ENCODE data around the gene NQO1.

DNA sequence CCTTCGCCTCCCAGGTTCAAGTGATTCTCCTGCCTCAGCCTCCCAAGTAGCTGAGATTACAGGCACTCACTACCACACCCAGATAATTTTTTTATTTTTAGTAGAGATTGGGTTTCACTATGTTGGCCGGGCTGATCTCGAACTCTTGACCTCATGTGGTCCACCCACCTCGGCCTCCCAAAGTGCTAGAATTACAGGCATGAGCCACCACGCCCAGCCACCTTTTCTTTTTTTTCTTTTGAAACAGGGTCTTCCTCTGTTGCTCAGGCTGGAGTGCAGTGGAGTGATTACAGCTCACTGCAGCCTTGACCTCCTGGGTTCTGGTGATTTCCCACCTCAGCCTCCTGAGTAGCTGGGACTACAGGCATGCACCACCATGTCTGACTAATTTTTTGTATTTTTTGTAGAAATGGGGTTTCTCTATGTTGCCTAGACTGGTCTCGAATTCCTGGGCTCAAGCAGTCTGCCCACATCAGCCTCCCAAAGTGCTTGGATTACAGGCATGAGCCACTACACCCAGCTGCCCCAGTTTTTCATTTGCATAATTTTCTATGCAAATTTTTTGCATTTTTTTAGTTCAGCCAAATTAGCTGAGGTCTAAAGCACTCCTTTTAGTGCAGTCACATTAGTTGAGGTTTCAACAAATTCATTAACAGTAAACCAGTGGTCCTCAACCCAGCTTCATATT lies 47.0 kb upstream of the NQO1 start:
- TF ChIP-seq ZNF274 (IDR thresholded peaks at IDR 0.05; ENCODE audit: borderline replicate concordance, extremely low read depth, low read length) (no peak), CHD1 (IDR thresholded peaks at IDR 0.05; ENCODE audit: low read depth, low read length) (no peak), KDM1A (IDR thresholded peaks at IDR 0.05; ENCODE audit: borderline replicate concordance, low read length) (no peak), EZH2 (IDR thresholded peaks at IDR 0.05; ENCODE audit: low read depth, low read length, severe bottlenecking) (no peak), HDAC6 (IDR thresholded peaks at IDR 0.05; ENCODE audit: low read depth, low read length) (no peak), CEBPB (IDR thresholded peaks at IDR 0.05; ENCODE audit: low read depth, low read length) (no peak), BRCA1 (IDR thresholded peaks at IDR 0.05; ENCODE audit: low read depth, low read length) (no peak), BACH1 (IDR thresholded peaks at IDR 0.05; ENCODE audit: low read length) (no peak), POLR2AphosphoS5 (IDR thresholded peaks at IDR 0.05; ENCODE audit: low read depth, low read length) (no peak), EP300 (IDR thresholded peaks at IDR 0.05; ENCODE audit: borderline replicate concordance in 1 of 2, low read depth in 2 of 2, low read length in 2 of 2) (no peak), TEAD4 (IDR thresholded peaks at IDR 0.05; ENCODE audit: low read depth, low read length) (no peak)
- TF ChIP-seq, protein P1, sequence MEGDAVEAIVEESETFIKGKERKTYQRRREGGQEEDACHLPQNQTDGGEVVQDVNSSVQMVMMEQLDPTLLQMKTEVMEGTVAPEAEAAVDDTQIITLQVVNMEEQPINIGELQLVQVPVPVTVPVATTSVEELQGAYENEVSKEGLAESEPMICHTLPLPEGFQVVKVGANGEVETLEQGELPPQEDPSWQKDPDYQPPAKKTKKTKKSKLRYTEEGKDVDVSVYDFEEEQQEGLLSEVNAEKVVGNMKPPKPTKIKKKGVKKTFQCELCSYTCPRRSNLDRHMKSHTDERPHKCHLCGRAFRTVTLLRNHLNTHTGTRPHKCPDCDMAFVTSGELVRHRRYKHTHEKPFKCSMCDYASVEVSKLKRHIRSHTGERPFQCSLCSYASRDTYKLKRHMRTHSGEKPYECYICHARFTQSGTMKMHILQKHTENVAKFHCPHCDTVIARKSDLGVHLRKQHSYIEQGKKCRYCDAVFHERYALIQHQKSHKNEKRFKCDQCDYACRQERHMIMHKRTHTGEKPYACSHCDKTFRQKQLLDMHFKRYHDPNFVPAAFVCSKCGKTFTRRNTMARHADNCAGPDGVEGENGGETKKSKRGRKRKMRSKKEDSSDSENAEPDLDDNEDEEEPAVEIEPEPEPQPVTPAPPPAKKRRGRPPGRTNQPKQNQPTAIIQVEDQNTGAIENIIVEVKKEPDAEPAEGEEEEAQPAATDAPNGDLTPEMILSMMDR (IDR thresholded peaks at IDR 0.05; ENCODE audit: control extremely low read depth in 1 of 3, insufficient read depth in 1 of 3, low read depth in 1 of 3, low read length in 3 of 3) = no peak

All from H1 (cell line).